HepG2 (cell line): ENCODE results near the gene COA7. TPM values are rescaled to one million over a fixed set of nuclear protein-coding genes. Genes with fewer than 3 reads are reported as not detected.

ENCODE experiments used
- ATAC-seq: fragments of 200-7000 bp; cut with Tn5 transposase; 3 replicates; pipeline ENCODE4 v1.9.1; 2020; ENCODE audit warnings: mild to moderate bottlenecking, moderate library complexity
- BruUV-seq: library from RNA; stranded (reverse); fragments of 400-500 nt; replicated peaks from 2 replicates; lab custom pipeline; 2021; lab: Mats Ljungman, UMichigan
- CTCF ChIA-PET: fragments of 300-600 bp; formaldehyde crosslinking; extraction: SDS; loops from one replicate; lab custom pipeline; 2021; ENCODE audit warnings: low total read pairs, inconsistent platforms, low intra/inter-chr PET ratio; lab: Yijun Ruan, JAX
- POLR2A ChIA-PET: fragments of 350-600 bp; sonication (Branson Sonifier 250); formaldehyde crosslinking; loops from one replicate; lab custom pipeline; 2020; ENCODE audit warnings: antibody characterized with exemption, inconsistent platforms; lab: Yijun Ruan, JAX
- DNase-seq: peaks from one replicate; pipeline ENCODE4 v3.0.0-alpha.2; 2015; ENCODE audit warnings: low spot score
- FAIRE-seq: peaks from 3 replicates; lab custom pipeline; 2011; peaks lifted over from hg19 to GRCh38; lab: Jason Lieb, UNC
- H2AFZ ChIP-seq: one replicate; pipeline ENCODE4 v1.6.1; 2011; ENCODE audit warnings: low read length, inconsistent platforms
- H3K27ac ChIP-seq: fragments of 300-600 bp; 3 replicates; pipeline ENCODE4 v1.8.0; 2011; ENCODE audit warnings: mixed run types, mild to moderate bottlenecking, mixed read lengths, low read length, inconsistent platforms; ENCODE audit not compliant: insufficient read depth; ENCODE audit errors: extremely low read length
- H3K27me3 ChIP-seq, 2 experiments: fragments of 200-600 bp in 1 of 2; 2 replicates in 1 of 2; 3 replicates in 1 of 2; pipeline versions ENCODE4 v1.6.0 to v1.8.0; 2011; ENCODE audit warnings: low read length in 2 of 2, mild to moderate bottlenecking in 2 of 2, moderate library complexity in 2 of 2, inconsistent platforms in 1 of 2; ENCODE audit not compliant: insufficient read depth in 2 of 2, control insufficient read depth in 1 of 2
- H3K36me3 ChIP-seq, 2 experiments: fragments of 200-600 bp in 1 of 2; replicated peaks in 1 of 2; 2 replicates in 1 of 2; 3 replicates in 1 of 2; pipeline versions ENCODE4 v1.5.1 to v1.8.0; 2011; ENCODE audit warnings: low read length in 2 of 2, inconsistent platforms in 1 of 2; ENCODE audit not compliant: insufficient read depth in 2 of 2, control insufficient read depth in 1 of 2
- H3K4me1 ChIP-seq: 2 replicates; pipeline ENCODE4 v1.5.1; 2012; ENCODE audit warnings: low read length, inconsistent platforms; ENCODE audit not compliant: insufficient read depth
- H3K4me2 ChIP-seq: 2 replicates; pipeline ENCODE4 v1.6.0; 2011; ENCODE audit warnings: low read depth, low read length, inconsistent platforms
- H3K4me3 ChIP-seq, 3 experiments: fragments of 200-600 bp in 1 of 3; sonication (generic), shearing (Covaris generic) in 1 of 3; replicated peaks in 1 of 3; 2 replicates each; pipeline ENCODE4 v1.5.1; 2011 to 2016; ENCODE audit warnings: low read length in 3 of 3, inconsistent platforms in 2 of 3, low read depth in 2 of 3, mild to moderate bottlenecking in 2 of 3, control low read depth in 1 of 3, mixed read lengths in 1 of 3; ENCODE audit not compliant: insufficient read depth in 1 of 3
- H3K79me2 ChIP-seq: one replicate; pipeline ENCODE4 v1.6.1; 2011; ENCODE audit warnings: low read length, inconsistent platforms; ENCODE audit not compliant: insufficient read depth
- H3K9ac ChIP-seq: 2 replicates; pipeline ENCODE4 v1.6.0; 2011; ENCODE audit warnings: mild to moderate bottlenecking, low read depth, low read length, inconsistent platforms; ENCODE audit not compliant: insufficient read depth
- H3K9me3 ChIP-seq: 2 replicates; pipeline ENCODE4 v1.5.1; 2012; ENCODE audit warnings: mild to moderate bottlenecking, low read length
- H4K20me1 ChIP-seq: 2 replicates; pipeline ENCODE4 v1.6.0; 2011; ENCODE audit warnings: inconsistent platforms, mild to moderate bottlenecking, low read length, moderate library complexity; ENCODE audit not compliant: insufficient read depth
- ZBTB34 ChIP-seq: sonication (generic); formaldehyde crosslinking; IDR thresholded peaks from 2 replicates; pipeline ENCODE4 v1.8.0; 2022; ENCODE audit warnings: mild to moderate bottlenecking, missing genetic modification reagents
- ZUFSP ChIP-seq: sonication (generic); formaldehyde crosslinking; IDR thresholded peaks from 2 replicates; pipeline ENCODE4 v1.9.0; 2021; ENCODE audit warnings: missing genetic modification reagents, mild to moderate bottlenecking, borderline replicate concordance
- WGBS: methylation state at CpG from one replicate; pipeline ENCODE4 v1.1.6; 2017; ENCODE audit warnings: low lambda C conversion rate; 5-methylcytosine and 5-hydroxymethylcytosine counted together
- in situ Hi-C: cut with HindIII; loops from 2 replicates; pipeline ENCODE4 v1.10.0; 2017; ENCODE audit warnings: low pct_unique_long_range_greater_than_20kb; ENCODE audit not compliant: extremely low pct_ligation_motif_present
- intact Hi-C: fragments of 100-400 bp; cut with micrococcal nuclease; formaldehyde crosslinking; loops from one replicate; pipeline ENCODE4 v1.10.0; 2022; ENCODE audit not compliant: unreplicated experiment
- polyA plus RNA-seq, 8 experiments: library from polyadenylated mRNA; depleted of rRNA in 3 of 8; stranded (reverse) in 7 of 8; unstranded in 1 of 8; fragments of >200 nt; fragmentation: Illumina TruSeq in 4 of 8; extraction: Trizol in 4 of 8; gene quantifications; 2 replicates each; pipeline versions ENCODE4 v1.2.1 to v1.2.3, GENCODE V29; 2011 to 2016; ENCODE audit warnings: low read depth in 4 of 8, missing spikeins in 1 of 8, mixed read lengths in 1 of 8; ENCODE audit not compliant: insufficient read depth in 1 of 8
- total RNA-seq, 5 experiments: library from RNA; depleted of rRNA; stranded (reverse); fragments of >200 nt; fragmentation: Illumina TruSeq; extraction: Trizol; gene quantifications; 2 replicates each; pipeline ENCODE4 v1.2.3, GENCODE V29; 2016; ENCODE audit warnings: low read depth in 1 of 5

Gene COA7
- total and polyA plus RNA-seq, 2 of the 13 experiments (the other 11 are each of a cell fraction or from before 2014, with no cell fraction given) = 12.3 to 30.4 TPM

GRCh38 chr1:52706136-52706670 is 8.1 kb upstream of the COA7 start:
- Histone ChIP-seq H3K27ac (no peak overlapping the region), H2AFZ (no peak overlapping the region), H3K4me2 (no peak overlapping the region), H3K27me3 (no peaks in the 10 kb centered on the region; a peak in 1 of 5 replicates), H3K9ac (no peak overlapping the region), H3K79me2 (no peaks in the 10 kb centered on the region), H3K4me3 (no peak overlapping the region), H4K20me1 (no peaks in the 10 kb centered on the region), H3K4me1 (peaks cover 37% of the 10 kb centered on the region), H3K9me3 (no peaks in the 10 kb centered on the region), H3K36me3 (no peaks in the 10 kb centered on the region)
- in situ Hi-C loops (loop anchor here (10.0 kb wide), 1 partner anchor 479 kb away; no protein-coding TSS in a partner anchor), intact Hi-C loops (loop anchor here (10.0 kb wide), 2 partner anchors 119 to 219 kb away; partner anchors contain the start of genes ECHDC2 and SCP2)
- WGBS = 35% methylated on average over 5 of the region's 6 CpGs
- ATAC-seq = no peak
- ChIA-PET POLR2A (no interaction called here), CTCF (no interaction called here)
- FAIRE-seq = no peak
- TF ChIP-seq ZBTB34 (CRISPR knock-in tag) (no peak), ZUFSP (no peak)
- no peak for DNase-seq
- no TSS peak for BruUV-seq
